Immature natural killer cell (primary cell): ENCODE data around the gene SEPTIN1. TPM values are rescaled to one million over a fixed set of nuclear protein-coding genes. Genes with fewer than 3 reads are reported as not detected.
"Not testable (repeated sequence)": the region's sequence is repeated elsewhere in the genome, so short reads cannot be mapped to it uniquely, and the experiment has no call there.

ENCODE experiments used
- DNase-seq, 3 donors: peaks; one replicate each; pipeline ENCODE4 v3.0.0; 2022; ENCODE audit warnings: mixed read lengths in 1 of 3
- H3K27ac Mint-ChIP-seq, 6 donors: one replicate each; pipeline ENCODE4 v1.8.0; 2020; ENCODE audit warnings: mixed read lengths in 6 of 6, mild to moderate bottlenecking in 5 of 6, inconsistent platforms in 4 of 6, moderate library complexity in 3 of 6
- H3K27me3 Mint-ChIP-seq, 3 donors: one replicate each; pipeline ENCODE4 v1.8.0; 2020 to 2021; ENCODE audit warnings: low read depth in 3 of 3, mild to moderate bottlenecking in 3 of 3, mixed read lengths in 3 of 3, moderate library complexity in 3 of 3, inconsistent platforms in 1 of 3
- H3K36me3 Mint-ChIP-seq, 3 donors: one replicate each; pipeline ENCODE4 v1.8.0; 2020; ENCODE audit warnings: mixed read lengths in 3 of 3, inconsistent platforms in 2 of 3, mild to moderate bottlenecking in 2 of 3
- H3K4me1 Mint-ChIP-seq, 2 donors: one replicate each; pipeline ENCODE4 v1.8.0; 2020; ENCODE audit warnings: inconsistent platforms in 2 of 2, mild to moderate bottlenecking in 2 of 2, mixed read lengths in 2 of 2, moderate library complexity in 1 of 2
- H3K4me3 Mint-ChIP-seq, 5 donors: one replicate each; pipeline ENCODE4 v1.8.0; 2020; ENCODE audit warnings: mild to moderate bottlenecking in 5 of 5, mixed read lengths in 5 of 5, inconsistent platforms in 3 of 5, moderate library complexity in 3 of 5
- H3K9me3 Mint-ChIP-seq, 6 donors: one replicate each; pipeline ENCODE4 v1.8.0; 2020; ENCODE audit warnings: mild to moderate bottlenecking in 6 of 6, mixed read lengths in 6 of 6, inconsistent platforms in 4 of 6, moderate library complexity in 3 of 6
- polyA plus RNA-seq, 3 donors: library from polyadenylated mRNA; unstranded; fragments of 300-500 nt; fragmentation: Illumina TruSeq; gene quantifications; one replicate each; pipeline ENCODE4 v1.2.3, GENCODE V29; 2021

Gene SEPTIN1
- polyA plus RNA-seq, 3 donors from 2014 or later: 155 to 213 (median 161) TPM

GRCh38 chr16:30343491-30343820, 38.9 kb downstream of the SEPTIN1 start:
- not testable (repeated sequence) for H3K27me3 Mint-ChIP-seq, H3K36me3 Mint-ChIP-seq, DNase-seq, H3K27ac Mint-ChIP-seq, H3K4me3 Mint-ChIP-seq, H3K9me3 Mint-ChIP-seq, H3K4me1 Mint-ChIP-seq

DNA sequence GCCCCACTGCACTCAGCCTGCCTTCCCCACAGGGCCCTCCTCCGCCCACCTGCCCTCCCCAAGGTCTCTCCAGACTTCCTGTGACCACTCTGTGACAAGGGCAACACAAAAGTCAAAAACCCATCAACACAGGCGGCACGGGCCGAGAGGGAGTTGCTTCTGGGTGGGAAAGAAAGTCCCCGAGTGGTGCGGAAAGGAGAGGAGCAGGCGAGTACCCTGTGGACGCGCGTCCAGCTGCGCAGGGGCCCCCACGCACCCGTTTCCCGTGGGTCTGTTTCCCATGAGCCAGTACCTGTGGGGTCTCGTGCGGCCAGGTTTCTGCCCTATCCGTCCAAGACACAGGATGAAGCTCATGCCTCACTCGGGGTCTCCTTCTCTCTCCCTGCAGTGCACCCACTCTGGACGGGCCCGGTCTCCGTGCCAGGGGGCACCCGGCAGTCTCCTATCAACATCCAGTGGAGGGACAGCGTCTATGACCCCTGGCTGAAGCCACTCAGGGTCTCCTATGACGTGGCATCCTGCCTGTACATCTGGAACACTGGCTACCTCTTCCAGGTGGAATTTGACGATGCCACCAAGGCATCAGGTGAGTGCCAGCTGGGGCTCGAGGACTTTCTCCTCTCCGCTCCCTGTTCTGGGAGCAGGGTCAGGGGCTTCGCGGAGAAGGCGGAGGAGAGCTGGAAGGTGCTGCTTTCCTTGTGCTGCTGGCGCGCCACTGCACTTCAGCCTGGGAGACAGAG, 39.4 kb downstream of the SEPTIN1 start:
- Mint-ChIP-seq H3K9me3 (no peaks in the 10 kb centered on the region), H3K4me1 (no peaks in the 10 kb centered on the region), H3K36me3 (no peaks in the 10 kb centered on the region), H3K4me3 (no peak overlapping the region), H3K27ac (no peak overlapping the region), H3K27me3 (peaks cover 0 to 2% (median 0%) of the 10 kb centered on the region in 3 donors)
- DNase-seq: no peak

DNA sequence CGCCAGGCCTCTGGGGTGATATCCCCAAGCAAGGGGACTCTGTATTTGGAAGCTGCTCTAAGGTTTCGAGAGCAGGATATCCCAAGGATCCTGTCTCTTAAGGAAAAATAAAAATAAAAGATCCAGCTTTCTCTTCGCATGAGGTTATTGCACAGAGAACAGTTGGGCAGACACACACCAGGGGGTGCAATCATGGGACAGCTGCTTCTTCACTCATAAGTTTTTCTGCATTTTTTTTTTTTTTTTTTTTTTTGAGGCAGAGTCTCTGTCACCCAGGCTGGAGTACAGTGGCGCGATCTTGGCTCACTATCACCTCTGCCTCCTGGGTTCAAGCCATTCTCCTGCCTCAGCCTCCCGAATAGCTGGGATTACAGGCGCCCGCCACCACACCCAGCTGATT, 40.4 kb downstream of the SEPTIN1 start:
- H3K4me1 Mint-ChIP-seq, H3K9me3 Mint-ChIP-seq, H3K4me3 Mint-ChIP-seq, H3K27me3 Mint-ChIP-seq, H3K27ac Mint-ChIP-seq, DNase-seq, H3K36me3 Mint-ChIP-seq: not testable (repeated sequence)

DNA sequence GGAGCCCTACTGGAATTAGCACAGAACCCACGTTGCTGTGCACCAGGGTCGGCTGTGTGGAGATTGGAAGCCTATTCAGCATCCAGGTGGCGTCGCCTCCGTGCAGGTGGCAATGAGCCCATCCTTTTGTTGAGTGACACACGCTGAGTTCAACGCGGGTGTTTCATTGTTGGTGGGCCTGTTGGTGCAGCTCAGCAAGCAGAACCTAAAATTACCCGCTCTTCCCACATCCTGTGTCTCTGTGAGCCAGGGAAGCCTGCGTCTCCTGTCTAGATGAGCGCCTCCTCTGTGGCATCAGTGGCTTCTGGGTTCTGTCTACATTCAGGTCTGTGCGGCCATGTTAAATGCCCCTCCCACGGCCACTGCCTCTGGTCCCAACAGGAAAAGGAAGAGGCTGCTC, 41.7 kb downstream of the SEPTIN1 start:
- Mint-ChIP-seq H3K36me3 (no peaks in the 10 kb centered on the region), H3K4me1 (peaks cover 7 to 8% of the 10 kb centered on the region in 2 donors), H3K4me3 (no peak overlapping the region), H3K9me3 (no peaks in the 10 kb centered on the region), H3K27ac (no peak overlapping the region), H3K27me3 (peaks cover 0 to 1% (median 0%) of the 10 kb centered on the region in 3 donors)
- DNase-seq: no peak

DNA sequence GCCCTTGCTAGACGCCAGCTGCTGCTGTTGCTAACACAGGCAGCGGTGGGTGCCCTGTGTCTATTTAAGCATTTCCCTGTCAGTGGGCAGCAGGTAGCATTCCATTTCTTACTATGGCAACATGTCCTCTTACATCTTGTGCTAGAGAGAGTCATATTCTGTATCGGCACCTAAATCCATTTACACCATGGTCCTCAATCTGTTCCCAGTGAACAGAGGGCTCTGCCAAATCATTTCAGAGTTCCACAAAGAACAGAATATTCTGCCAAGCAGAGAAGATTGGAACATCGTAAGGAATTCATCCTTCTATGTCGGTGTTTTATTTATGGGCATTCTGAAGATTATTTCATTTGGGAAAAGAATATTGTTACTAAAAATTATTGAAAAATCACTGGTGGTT, 43.6 kb downstream of the SEPTIN1 start:
- DNase-seq, H3K27ac Mint-ChIP-seq, H3K4me3 Mint-ChIP-seq: not testable (repeated sequence)

DNA sequence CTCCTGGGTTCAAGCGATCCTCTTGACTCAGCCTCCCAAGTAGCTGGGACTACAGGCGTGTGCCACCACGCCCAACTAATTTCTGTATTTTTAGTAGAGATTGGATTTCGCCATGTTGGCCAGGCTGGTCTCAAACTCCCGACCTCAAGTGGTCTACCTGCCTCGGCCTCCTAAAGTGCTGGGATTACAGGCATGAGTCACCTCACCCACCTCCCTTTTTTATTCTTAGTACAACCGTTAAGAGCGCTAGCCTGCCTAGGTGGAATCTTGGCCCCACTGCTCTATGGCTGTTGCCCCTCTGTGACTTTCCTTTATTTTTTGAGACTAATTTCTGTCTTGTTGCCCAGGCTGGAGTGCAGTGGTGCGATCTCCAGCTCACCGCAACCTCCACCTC, 44.4 kb downstream of the SEPTIN1 start:
- not testable (repeated sequence) for H3K27me3 Mint-ChIP-seq, H3K9me3 Mint-ChIP-seq, H3K27ac Mint-ChIP-seq, DNase-seq, H3K4me3 Mint-ChIP-seq, H3K36me3 Mint-ChIP-seq
- peaks cover 16 to 20% of the 10 kb centered on the region in 2 donors for H3K4me1 Mint-ChIP-seq

More for the DNA sequence above, 43.6 kb downstream of the SEPTIN1 start:
- H3K36me3 Mint-ChIP-seq, H3K27me3 Mint-ChIP-seq, H3K9me3 Mint-ChIP-seq: not testable (repeated sequence)
- H3K4me1 Mint-ChIP-seq: peaks cover 13 to 16% of the 10 kb centered on the region in 2 donors

DNA sequence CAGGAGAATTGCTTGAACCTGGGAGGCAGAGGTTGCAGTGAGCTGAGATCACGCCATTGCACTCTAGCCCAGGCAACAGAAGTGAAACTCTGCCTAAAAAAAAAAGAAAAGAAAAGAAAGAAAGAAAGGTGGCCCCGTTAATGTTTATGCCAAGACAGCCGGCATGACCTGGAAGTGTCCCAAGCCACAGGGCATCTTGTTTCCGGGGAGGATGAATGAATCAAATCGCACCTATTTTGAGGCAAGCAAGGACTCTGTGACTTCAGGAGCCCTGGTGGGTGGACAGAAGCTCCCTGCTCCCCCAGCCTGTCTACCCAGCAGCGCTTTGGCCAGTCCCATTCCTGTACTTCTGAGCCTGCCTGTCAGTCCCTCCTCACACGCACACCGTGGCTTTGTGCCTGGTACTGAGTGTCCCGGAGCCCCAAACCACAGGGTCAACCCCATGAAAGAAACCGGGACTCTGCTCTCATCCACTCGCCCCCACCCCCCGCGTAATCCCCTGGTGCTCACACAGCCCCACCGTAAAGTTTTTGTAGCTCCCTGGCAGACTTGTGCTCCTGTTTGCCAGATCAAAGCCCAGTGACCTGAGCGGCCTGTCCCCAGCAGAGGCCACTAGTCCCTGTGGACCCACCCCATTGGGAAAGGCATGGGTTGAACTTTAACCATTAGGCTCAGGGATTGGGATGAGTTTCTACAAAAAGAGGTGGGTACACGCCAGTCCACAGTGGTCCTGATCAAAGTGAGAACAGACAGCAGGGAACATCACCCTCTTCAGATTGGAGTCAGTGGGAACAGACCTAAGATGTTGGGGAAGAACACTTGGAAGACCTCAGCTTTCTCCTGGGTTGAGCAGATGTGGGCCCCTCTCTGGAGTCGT, 46.5 kb downstream of the SEPTIN1 start:
- peaks cover 0 to 1% (median 0%) of the 10 kb centered on the region in 3 donors for H3K27me3 Mint-ChIP-seq
- DNase-seq: no peak
- H3K4me3 Mint-ChIP-seq: peak overlapping the region; percentile 85 to 89 (median 86)
- H3K9me3 Mint-ChIP-seq: no peaks in the 10 kb centered on the region
- peak overlapping the region; percentile 77 to 93 (median 84) for H3K27ac Mint-ChIP-seq
- H3K4me1 Mint-ChIP-seq: peaks cover 22 to 31% of the 10 kb centered on the region in 2 donors
- no peaks in the 10 kb centered on the region for H3K36me3 Mint-ChIP-seq

DNA sequence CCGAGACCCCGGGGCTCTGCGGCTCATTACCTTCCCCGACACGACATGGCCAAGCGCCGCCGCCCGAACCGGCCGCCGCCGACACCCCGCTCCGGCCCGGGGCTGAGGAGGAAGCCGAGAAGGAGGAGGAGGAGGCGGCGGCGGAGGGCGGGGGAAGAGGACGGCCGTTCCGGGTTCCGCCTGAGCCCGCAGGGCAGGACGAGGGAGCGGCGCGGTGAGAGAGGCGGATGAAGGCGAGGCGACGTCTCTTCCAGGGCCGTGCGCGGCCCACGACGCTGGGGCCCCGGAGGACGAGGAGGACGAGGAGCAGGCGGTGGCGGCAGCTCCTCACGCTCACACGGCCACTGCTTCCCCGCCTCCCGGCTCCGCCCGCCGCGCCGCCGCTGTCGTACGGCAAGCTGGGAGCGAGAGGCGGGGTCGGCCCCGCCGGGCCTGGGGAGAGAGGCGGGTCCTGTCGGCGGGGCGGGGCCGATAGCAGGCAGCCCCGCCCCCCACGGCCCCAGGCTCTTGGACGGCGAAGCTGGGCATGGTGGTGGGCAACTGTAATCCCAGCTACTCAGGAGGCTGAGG, 47.2 kb downstream of the SEPTIN1 start:
- not testable (repeated sequence) for H3K36me3 Mint-ChIP-seq, H3K9me3 Mint-ChIP-seq, H3K27me3 Mint-ChIP-seq
- peaks cover 26 to 35% of the 10 kb centered on the region in 2 donors for H3K4me1 Mint-ChIP-seq
- DNase-seq: peak; percentile 85 to 91 (median 88)
- H3K27ac Mint-ChIP-seq: peak overlapping the region; percentile 77 to 93 (median 84)
- H3K4me3 Mint-ChIP-seq: peak overlapping the region; percentile 85 to 89 (median 86)

DNA sequence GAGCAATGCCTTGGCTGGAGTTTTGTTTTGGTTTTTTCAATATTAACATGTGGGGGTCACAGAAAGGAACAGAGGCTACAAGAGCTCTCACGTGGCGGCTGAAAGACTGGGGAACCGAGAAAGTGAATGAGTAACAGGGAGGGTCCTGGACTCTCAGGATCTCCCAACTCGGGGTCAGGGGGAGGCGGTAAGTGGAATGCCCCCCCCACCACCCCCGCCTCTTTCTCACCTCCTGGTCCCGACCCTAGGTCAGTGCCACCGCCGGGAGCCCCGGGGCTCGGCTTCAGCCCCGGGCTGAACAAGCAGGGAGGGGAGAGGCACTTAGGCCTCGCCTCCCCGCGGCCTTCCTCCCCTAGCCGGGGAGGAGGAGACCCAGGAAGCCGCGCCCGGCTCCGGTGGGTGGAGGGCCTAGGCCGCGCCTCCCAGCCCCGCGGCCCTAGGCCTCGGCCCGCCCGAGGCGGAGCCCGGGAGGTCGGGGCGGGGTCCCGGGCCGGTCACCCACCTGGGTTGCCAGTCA, 47.8 kb downstream of the SEPTIN1 start:
- H3K4me1 Mint-ChIP-seq: peaks cover 29 to 35% of the 10 kb centered on the region in 2 donors

More for the DNA sequence above, 47.8 kb downstream of the SEPTIN1 start:
- H3K36me3 Mint-ChIP-seq, H3K27me3 Mint-ChIP-seq, H3K9me3 Mint-ChIP-seq: not testable (repeated sequence)
- Mint-ChIP-seq H3K27ac (peak overlapping the region; percentile 87 to 97 (median 94)), H3K4me3 (peak overlapping the region; percentile 91 to 99 (median 96))
- DNase-seq: peak; percentile 85 to 87 (median 86)

Other genes with a start within 250 kb of the SEPTIN1 start
- 1,000 to 10,000 TPM; 1,282 to 1,713 (median 1,680) TPM for gene CORO1A, start 199.0 kb downstream of the SEPTIN1 start, polyA plus RNA-seq
- 100 to 1,000 TPM; 141 to 239 (median 203) TPM for gene BOLA2B, start 188.9 kb downstream of the SEPTIN1 start, polyA plus RNA-seq
- gene SLX1A, start 188.7 kb downstream of the SEPTIN1 start, polyA plus RNA-seq: 100 to 1,000 TPM in 1 of 3 donors, 10 to 100 TPM in 2; 91.2 to 113 (median 99.6) TPM
- 1 to 10 TPM; 1.4 to 3.1 (median 2.7) TPM for gene SULT1A3, start 183.3 kb downstream of the SEPTIN1 start, polyA plus RNA-seq
- under 1 TPM in 1 of 3 donors, not detected in 2; 0.43 TPM for gene NPIPB13, start 134.1 kb downstream of the SEPTIN1 start, polyA plus RNA-seq
- 10 to 100 TPM; 39.9 to 54.3 (median 42.9) TPM for gene CD2BP2, start 27.3 kb downstream of the SEPTIN1 start, polyA plus RNA-seq
- gene TBC1D10B, start 12.1 kb downstream of the SEPTIN1 start, polyA plus RNA-seq: 10 to 100 TPM in 2 of 3 donors, 1 to 10 TPM in 1; 9.5 to 18.5 (median 10.1) TPM
- gene MYL11, start 7.8 kb downstream of the SEPTIN1 start, polyA plus RNA-seq: 10 to 100 TPM; 10.9 to 22.2 (median 18.7) TPM
- 1 to 10 TPM; 4.2 to 9.3 (median 5.7) TPM for gene ZNF48, start 12.9 kb upstream of the SEPTIN1 start, polyA plus RNA-seq
- gene ZNF771, start 25.0 kb upstream of the SEPTIN1 start, polyA plus RNA-seq: 1 to 10 TPM in 2 of 3 donors, not detected in 1; 2.8 to 3.2 TPM
- 100 to 1,000 TPM in 1 of 3 donors, 10 to 100 TPM in 2; 64.5 to 101 (median 73.3) TPM for gene DCTPP1, start 47.5 kb upstream of the SEPTIN1 start, polyA plus RNA-seq
- gene SEPHS2, start 63.3 kb upstream of the SEPTIN1 start, polyA plus RNA-seq: 10 to 100 TPM; 63.6 to 92.2 (median 80.3) TPM
- 100 to 1,000 TPM; 218 to 488 (median 238) TPM for gene ITGAL, start 90.2 kb upstream of the SEPTIN1 start, polyA plus RNA-seq
- gene ZNF768, start 144.0 kb upstream of the SEPTIN1 start, polyA plus RNA-seq: 1 to 10 TPM in 2 of 3 donors, under 1 TPM in 1; 0.15 to 1.7 (median 1.3) TPM
- gene ZNF747, start 152.3 kb upstream of the SEPTIN1 start, polyA plus RNA-seq: 10 to 100 TPM in 1 of 3 donors, 1 to 10 TPM in 2; 7.4 to 10.2 (median 8.3) TPM
- gene ZNF764, start 175.8 kb upstream of the SEPTIN1 start, polyA plus RNA-seq: 1 to 10 TPM; 1.3 to 6.3 (median 2.3) TPM
- gene ZNF688, start 189.2 kb upstream of the SEPTIN1 start, polyA plus RNA-seq: 10 to 100 TPM; 31.9 to 39.0 (median 33.6) TPM
- 1 to 10 TPM; 1.2 to 3.3 (median 1.9) TPM for gene ZNF785, start 203.1 kb upstream of the SEPTIN1 start, polyA plus RNA-seq
- gene ZNF689, start 227.8 kb upstream of the SEPTIN1 start, polyA plus RNA-seq: 10 to 100 TPM in 1 of 3 donors, 1 to 10 TPM in 2; 7.5 to 14.7 (median 8.4) TPM